ENCODE data around the gene CCR5.

CCR5 gene

DNA sequence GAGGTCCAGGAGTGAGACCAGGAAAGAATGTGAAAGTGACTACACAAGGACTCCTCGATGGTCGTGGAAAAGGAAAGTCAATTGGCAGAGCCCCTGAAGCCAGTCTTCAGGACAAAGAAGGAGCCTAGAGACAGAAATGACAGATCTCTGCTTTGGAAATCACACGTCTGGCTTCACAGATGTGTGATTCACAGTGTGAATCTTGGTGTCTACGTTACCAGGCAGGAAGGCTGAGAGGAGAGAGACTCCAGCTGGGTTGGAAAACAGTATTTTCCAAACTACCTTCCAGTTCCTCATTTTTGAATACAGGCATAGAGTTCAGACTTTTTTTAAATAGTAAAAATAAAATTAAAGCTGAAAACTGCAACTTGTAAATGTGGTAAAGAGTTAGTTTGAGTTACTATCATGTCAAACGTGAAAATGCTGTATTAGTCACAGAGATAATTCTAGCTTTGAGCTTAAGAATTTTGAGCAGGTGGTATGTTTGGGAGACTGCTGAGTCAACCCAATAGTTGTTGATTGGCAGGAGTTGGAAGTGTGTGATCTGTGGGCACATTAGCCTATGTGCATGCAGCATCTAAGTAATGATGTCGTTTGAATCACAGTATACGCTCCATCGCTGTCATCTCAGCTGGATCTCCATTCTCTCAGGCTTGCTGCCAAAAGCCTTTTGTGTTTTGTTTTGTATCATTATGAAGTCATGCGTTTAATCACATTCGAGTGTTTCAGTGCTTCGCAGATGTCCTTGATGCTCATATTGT lies 10.8 kb upstream of the CCR5 start:
- no peak for DNase-seq

- no peak for DNase-seq
Measured at GRCh38 chr3:46360907-46361306, 9.8 kb upstream of the CCR5 start.

GRCh38 chr3:46361408-46362283 lies 9.1 kb upstream of the CCR5 start:
- DNase-seq: no peak

DNA sequence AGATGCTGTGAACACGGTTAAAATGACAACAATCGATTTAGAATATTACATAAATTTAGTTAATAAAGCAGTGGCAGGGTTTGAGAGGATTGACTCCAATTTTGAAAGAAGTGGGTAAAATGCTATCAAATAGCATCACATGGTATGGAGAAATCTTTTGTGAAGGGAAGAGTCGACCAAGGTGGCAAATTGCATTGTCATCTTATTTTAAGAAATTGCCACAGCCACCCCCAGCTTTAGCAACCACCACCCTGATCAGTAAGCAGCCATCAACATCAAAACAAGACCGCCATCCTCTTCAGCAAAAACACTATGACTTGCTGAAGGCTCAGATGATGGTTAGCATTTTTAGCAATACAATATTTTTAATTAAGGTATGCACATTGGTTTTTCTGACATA lies 5.7 kb upstream of the CCR5 start:
- no peak for DNase-seq

DNA sequence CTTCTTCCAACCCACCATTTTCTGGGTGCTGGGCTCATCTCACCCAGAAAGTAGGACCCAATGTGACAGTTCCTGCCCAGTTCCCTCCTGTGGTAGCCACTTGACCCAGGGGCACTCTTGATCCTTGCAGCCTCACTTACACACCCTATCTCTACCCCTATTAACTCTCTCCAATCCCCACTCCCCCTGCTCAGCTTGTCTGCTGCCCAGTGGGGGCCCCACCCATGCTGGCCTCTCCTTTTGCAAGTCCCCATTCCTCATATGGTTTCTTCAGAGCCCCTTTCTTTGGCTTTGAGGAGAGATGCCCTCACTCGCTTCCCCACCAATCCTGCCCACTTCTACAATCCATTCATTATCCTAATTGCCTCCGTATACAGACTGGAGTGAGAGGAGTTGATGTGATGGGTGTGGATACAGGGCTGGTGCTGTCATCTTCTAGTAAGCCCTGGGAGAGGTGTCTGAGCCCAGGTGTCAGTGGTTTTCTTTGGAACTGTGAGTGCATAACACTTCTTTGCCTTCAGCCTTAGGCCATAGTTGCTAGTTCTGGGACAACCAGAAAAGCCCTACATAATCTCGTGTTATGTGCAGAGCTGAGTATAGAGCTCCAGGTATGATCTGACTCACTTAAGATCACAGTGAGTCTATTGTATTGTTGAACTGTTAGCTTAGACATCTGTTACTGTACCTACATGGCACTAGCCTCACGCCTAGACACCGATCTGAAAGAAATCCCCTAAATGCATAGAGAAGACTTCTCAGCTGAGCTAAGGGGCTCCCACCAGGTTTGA lies 4.8 kb upstream of the CCR5 start:
- DNase-seq: no peak

- no peak for DNase-seq
Measured at GRCh38 chr3:46367811-46368210, 2.9 kb upstream of the CCR5 start.

DNA sequence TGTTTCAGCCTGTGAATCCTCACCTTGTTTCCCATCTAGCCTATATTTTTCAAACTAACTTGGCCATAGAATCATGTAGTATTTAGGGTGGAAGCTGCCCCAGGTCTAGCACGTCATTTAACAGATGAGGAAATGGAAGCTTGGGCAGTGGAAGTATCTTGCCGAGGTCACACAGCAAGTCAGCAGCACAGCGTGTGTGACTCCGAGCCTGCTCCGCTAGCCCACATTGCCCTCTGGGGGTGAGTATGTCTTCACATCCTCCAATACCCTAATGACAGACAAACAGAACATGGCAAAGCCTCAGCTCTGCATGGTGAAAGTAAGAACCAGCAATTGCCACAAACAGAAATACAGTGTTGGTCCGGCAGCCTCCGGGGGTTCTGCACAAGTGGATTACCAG lies 2.2 kb upstream of the CCR5 start:
- DNase-seq: no peak

GRCh38 chr3:46369151-46369550 lies 1.6 kb upstream of the CCR5 start:
- DNase-seq: no peak

GRCh38 chr3:46369675-46370132 lies 1.0 kb upstream of the CCR5 start:
- DNase-seq: no peak

- DNase-seq: no peak
Measured at GRCh38 chr3:46371519-46372340, 984 bp downstream of the CCR5 start.

DNA sequence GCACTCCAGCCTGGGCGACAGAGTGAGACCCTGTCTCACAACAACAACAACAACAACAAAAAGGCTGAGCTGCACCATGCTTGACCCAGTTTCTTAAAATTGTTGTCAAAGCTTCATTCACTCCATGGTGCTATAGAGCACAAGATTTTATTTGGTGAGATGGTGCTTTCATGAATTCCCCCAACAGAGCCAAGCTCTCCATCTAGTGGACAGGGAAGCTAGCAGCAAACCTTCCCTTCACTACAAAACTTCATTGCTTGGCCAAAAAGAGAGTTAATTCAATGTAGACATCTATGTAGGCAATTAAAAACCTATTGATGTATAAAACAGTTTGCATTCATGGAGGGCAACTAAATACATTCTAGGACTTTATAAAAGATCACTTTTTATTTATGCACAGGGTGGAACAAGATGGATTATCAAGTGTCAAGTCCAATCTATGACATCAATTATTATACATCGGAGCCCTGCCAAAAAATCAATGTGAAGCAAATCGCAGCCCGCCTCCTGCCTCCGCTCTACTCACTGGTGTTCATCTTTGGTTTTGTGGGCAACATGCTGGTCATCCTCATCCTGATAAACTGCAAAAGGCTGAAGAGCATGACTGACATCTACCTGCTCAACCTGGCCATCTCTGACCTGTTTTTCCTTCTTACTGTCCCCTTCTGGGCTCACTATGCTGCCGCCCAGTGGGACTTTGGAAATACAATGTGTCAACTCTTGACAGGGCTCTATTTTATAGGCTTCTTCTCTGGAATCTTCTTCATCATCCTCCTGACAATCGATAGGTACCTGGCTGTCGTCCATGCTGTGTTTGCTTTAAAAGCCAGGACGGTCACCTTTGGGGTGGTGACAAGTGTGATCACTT lies 2.0 kb downstream of the CCR5 start:
- DNase-seq: no peak

- no peak for DNase-seq
Measured at GRCh38 chr3:46374755-46375154, 4.0 kb downstream of the CCR5 start.

GRCh38 chr3:46375218-46375617 lies 4.5 kb downstream of the CCR5 start:
- no peak for DNase-seq

DNA sequence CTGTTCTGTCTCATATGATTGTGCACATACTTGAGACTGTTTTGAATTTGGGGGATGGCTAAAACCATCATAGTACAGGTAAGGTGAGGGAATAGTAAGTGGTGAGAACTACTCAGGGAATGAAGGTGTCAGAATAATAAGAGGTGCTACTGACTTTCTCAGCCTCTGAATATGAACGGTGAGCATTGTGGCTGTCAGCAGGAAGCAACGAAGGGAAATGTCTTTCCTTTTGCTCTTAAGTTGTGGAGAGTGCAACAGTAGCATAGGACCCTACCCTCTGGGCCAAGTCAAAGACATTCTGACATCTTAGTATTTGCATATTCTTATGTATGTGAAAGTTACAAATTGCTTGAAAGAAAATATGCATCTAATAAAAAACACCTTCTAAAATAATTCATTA lies 5.1 kb downstream of the CCR5 start:
- no peak for DNase-seq

- no peak for DNase-seq
Measured at GRCh38 chr3:46378426-46378942, 7.7 kb downstream of the CCR5 start.

GRCh38 chr3:46380471-46381221 lies 9.9 kb downstream of the CCR5 start:
- DNase-seq: no peak

- DNase-seq: no peak
Measured at GRCh38 chr3:46381625-46382024, 10.9 kb downstream of the CCR5 start.

DNA sequence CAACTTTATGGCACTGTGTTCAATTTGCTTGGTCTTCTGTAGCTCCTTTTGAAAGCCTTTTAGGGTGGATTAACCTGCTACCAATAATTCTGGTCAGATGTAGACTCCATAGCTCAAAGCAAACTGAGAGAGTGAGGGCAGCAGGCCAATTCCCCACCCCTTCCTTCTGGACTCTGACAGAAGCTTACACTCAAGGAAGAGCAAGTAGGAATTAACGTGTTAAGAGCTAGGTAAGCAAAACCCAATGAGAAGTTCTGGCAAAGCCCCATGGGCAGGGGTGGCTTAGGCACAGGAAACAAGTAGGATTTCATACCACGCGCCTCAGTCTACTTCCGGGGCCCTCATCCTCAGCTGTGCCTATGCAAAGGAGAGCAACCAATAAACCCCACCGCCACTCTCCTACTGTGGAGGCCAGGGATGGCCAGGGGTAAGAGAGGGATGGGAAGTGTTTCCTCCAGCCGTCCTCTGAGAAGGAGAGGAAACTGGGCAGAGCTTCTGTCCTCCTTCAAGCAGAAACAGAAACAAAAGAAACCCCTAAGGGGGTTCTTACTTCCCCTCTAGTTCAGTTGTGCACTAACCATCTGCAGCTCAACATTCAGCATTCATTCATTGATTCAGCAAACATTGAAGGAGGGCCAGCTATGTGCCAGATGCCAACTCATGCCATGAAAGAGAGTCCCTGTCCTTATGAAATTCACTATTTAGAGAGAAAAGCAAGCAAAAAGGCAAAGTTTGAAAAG lies 12.6 kb downstream of the CCR5 start:
- DNase-seq: no peak

GRCh38 chr3:46383951-46384330 lies 13.2 kb downstream of the CCR5 start:
- DNase-seq: no peak

GRCh38 chr3:46386205-46386604 lies 15.5 kb downstream of the CCR5 start:
- DNase-seq: no peak
